Activated T-cell treated with anti-CD3 and anti-CD28 coated beads for 48 hours (primary cell): ENCODE data around the gene SPATA2.
"Not testable (repeated sequence)": the region's sequence is repeated elsewhere in the genome, so short reads cannot be mapped to it uniquely, and the experiment has no call there.

ENCODE experiments used
- DNase-seq: peaks from one replicate; pipeline ENCODE4 v3.0.0-alpha.2; 2020; ENCODE audit warnings: low read depth

SPATA2 gene

DNA sequence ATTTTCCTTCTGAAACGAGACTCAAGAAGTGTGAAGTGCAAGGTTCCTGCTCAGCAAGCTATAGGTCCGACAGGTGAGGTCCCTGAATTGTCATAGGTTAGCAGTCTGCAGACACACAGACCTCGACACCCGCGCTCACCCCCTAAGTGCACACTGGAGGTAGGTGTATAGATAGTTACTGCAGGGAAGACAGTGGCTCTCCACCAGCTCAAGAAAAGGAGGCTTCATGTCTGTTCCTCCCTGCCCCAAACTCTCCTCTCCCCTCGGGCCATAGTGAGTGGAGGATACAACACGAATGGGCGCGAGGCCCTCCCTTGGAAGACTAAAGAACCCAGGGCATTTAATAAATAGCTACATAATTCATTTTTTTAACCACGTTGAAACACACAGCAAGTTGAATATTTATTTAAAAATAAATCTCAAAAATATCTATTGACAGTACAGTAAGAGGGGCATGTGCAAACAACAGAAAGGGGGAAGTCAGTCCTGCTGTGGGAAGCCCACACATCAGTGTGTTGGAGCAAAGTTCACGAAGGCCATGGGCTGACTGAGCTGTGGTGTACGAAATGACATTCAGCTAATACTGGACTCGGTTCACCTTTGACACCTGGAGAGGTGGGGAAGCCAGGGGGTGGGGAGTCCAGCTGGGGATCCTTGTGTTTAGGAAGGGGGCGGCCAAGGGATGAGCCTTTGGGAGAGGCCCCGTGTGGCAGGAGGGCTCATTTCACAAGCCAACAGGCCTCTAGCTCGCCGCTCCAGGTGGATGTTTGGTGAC lies 10.7 kb downstream of the SPATA2 start:
- no peak for DNase-seq

DNA sequence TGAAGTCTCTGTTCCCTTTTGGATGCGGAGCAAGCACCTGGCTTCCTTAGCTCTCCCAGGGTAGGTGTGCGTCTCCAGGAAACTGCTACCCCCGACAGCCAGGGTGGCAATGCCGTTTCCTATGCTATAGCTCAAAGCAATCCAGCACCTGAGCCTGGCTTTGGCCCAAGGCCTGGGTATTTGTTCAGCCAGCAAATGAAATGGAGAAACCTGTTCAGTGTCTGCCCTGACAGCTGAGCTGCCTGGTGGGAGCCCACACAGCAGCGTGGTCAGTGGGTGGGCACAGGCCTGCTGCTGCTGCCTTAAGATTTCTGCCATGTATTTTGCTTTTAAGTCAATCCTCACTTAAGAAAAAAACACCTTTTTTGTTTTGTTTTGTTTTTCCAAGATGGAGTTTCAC lies 13.7 kb downstream of the SPATA2 start:
- no peak for DNase-seq

DNA sequence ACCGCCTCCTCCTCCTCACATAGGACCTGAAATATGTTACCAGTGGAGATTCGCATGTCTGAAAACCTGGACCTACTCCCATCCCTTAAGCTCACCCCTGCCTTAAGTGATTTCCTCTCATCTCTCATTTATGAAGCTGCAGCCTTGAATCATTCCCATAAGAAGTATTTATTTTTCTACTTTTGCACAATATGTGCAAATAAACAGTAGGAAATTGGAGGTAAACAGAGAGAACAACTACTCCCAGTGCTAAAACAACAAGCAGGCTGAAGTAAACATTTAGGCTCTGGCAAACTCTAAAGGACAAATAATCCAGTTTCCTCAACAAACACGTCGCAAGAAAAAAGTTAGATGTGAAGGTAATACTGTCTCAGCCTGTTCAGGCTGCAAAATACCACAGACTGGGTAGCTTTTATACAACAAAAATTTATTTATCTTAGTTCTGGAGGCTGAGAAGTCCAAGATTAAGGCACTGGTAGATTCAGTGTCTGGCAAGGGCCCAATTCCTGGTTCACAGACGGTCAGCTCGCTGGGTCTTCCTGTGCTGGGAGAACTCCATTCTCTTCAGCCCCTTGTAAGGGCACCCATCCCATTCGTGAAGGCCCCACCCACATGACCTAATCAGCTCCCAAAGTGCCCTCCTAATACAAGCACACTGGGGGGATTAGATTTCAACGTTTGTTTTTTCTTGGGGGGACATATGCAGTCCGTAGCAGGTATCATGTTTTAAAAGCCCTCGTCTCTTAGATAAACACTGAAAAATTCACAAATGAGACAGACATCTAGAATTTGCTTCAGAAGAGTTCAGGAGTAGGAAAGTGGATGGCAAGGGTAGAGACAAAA lies 15.6 kb downstream of the SPATA2 start:
- DNase-seq: no peak

DNA sequence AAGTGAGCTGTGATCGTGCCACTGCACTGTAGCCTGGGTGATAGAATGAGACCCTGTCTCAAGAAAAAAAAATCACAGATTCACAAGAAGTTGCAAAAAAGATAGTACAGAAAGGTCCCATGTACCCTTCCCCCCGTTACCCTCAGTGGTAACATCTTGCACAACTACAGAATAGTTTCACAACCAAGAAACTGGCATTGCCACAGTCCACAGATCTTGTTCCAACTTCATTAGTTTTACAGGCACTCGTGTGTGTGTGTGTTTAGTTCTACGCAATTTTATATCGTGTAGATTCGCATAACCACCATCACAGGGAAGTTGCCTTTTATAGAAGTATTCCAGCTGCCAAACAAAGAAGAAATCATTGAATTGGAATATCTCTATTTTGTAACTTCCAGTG lies 19.1 kb downstream of the SPATA2 start:
- no peak for DNase-seq

DNA sequence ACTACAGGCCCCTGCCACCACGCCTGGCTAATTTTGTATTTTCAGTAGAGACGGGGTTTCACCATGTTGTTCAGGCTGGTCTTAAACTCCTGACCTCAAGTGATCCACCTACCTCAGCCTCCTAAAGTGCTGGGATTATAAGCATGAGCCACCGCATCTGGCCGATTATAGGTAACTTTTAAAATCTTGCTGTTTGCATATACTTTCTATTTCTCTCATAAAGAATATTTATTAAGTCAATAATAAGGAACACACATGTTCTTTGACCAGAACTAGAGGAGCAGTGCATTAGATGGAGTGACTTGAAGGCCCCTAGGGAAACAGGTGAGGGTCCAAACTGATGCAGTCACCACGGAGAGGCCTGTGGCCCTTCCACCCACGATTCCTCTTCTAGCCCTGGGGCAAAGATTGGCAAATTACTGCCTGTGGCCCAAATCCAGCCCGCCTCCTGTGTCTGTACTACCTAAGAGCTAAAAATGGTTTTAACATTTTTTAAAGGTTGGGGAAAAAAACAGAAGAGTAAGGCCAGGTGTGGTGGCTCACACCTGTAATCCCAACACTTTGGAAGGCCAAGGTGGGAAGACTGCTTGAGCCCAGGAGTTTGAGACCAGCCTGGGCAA lies 19.7 kb downstream of the SPATA2 start:
- not testable (repeated sequence) for DNase-seq

DNA sequence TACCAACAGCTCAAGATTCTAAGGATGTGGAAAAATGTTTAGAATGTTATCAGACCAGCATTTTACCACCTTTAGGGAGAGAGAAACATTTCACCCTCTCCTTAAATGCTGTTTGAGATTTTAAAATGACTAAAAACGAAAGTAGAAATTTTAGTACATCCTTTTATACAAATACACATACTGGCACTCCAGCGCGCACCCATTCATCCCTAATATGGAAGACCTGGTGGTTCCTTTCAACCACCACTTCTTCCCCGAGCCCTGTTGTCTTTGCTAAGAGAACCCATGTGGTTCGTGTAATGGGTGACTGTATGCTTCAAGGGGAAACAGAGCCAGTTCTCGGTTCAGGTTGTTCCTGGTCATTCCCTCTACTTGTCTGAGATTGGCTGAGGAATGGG lies 21.3 kb downstream of the SPATA2 start:
- peak; percentile 27 for DNase-seq

DNA sequence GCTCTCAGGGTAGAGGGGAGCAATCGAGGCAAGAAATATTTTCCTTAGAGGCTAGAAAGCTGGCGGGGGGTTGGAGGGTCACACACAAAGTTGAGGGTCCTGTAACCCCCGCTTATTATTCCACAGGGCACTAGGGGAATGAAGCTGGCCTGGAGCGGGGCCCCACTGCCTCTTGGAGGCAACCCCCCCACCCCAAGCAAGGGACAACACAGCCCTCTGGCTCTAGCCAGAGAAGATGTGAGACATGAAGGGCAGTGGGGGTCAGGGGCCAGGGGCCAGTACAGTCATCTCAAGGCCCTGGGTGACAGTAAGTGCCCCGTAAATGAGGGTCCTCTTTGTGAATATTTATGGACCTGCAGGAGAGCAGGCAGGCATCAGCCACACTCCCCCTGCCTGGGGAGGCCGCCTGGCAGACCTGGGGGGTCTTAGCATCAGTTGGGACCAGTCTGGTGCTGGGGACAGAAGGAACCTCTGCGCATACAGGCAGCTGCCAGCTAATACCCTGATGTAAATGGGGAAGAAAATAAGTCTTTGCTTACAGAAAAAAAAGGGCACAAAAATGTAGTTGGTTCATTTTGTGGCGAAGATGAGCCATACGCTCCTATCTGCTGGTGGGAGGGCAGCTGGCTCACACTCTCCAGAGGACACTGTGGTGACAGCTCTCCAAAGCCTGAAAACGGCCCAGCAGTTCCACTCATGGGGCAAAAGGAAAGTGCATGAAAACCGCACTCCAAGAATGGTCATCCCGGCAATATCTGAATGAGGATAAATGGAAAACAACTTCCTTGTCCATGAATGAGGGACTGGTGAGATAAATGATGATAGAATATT lies 21.9 kb downstream of the SPATA2 start:
- peak; percentile 41 for DNase-seq

DNA sequence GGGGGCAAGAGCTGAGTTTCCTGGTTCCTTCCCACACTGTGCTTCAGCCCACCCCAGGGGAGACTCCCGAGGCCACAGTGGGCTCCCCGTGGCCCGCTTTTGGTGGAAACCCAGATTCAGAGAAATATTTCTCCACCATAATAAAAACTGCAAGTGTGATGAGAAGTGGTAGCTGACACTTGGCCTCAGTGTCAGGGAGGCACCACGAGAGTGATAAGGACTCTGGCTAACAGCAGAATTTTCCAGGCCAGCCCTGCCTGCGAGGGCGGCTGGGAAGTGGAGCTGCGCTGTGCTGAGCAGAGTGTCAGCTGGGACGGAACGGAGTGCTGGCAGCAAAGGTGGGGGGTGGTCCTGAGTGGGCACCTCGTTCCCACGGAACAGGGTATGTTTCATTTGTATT lies 22.5 kb downstream of the SPATA2 start:
- no peak for DNase-seq

DNA sequence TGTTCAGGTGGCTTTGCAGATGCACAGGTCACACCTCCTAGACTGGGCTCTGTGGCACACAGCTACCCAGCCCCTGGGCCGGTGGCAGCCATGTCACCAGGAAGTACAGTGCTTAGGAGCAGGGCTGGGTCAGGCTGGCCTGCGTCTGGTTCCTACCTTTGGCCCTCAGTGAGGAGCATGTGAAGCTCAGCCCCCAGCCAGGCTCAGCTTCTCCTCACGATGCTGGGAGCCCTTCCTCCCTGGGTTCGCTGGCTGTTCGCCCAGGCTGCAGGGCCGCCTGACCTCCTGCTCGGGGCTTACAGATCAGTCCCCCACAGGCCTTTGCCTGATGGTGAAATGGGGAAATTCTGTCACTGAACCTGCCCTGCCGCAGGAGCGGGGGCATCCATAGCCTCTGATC lies 23.1 kb downstream of the SPATA2 start:
- DNase-seq: no peak

DNA sequence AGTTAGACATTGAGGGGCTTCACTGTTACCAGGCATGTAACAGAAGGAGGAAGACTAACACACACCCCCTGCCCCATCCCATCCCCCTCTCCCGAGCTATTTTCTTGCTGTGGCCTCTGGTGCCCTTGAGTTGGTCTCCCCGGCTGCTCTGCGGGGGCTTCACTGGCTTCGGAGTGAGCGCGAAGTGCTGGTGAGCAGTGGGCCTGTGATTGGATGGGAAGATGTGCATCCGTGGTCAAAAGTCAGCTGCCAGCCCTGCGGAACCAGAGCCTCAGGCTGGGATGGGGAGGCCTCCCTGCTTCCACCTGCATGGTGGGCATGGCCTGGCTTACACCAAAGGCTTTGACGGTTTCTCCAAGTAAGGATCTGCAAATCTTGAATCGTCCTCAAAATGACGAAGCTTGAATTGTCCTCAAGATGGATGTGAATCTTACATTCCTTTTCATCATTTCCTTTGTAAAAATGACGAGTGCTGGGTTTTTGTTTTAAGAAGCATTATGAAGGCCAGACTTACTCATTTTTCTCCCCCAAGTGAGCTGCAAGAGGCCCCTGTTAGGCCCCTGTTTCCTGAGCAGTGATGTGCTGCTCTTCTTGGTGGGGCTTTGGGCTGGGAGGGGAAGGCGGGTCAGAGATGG lies 23.7 kb downstream of the SPATA2 start:
- no peak for DNase-seq

DNA sequence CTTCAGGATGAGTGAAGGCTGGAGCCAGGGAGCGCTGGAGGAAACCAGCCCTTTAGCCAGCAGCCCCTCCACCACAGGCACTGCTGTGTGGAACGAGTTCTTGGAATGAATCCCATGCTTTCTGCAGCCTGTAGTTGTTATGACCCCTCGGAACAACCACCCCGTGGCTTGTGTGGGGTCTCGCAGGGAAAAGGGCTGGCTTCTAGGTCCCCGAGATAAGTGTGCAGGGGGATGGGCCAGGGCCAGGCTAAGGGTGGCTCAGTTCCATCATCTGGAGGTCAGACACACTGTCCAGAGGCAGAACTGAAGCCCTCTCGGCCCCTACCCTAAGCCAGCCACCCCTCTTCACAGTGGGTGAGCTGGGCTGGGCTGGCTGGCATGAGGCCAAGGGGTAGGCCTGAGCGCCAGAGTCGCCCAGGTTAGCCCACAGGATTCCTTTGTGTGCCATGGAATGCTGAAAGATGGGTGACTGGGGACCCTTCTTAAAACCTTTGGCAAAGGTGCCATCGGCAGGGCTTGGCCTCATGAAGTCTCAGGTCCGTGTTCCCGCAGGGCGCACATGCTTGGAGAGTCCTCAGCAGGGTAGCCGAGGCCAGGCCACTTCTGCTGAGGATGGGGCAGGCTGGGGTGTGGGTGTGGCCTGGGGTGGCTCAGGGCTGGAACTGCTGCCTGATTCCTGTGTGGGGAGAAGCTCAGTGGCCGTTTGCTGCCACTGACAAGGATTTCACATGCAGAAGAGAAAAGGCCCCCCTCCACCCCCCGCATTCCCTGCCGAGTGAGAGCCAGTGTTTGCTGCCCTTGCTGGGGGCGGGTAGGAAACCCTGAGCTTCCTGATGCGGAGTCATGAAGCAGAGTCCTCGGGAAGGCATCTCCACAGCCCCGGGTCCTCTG lies 24.6 kb downstream of the SPATA2 start:
- DNase-seq: no peak

DNA sequence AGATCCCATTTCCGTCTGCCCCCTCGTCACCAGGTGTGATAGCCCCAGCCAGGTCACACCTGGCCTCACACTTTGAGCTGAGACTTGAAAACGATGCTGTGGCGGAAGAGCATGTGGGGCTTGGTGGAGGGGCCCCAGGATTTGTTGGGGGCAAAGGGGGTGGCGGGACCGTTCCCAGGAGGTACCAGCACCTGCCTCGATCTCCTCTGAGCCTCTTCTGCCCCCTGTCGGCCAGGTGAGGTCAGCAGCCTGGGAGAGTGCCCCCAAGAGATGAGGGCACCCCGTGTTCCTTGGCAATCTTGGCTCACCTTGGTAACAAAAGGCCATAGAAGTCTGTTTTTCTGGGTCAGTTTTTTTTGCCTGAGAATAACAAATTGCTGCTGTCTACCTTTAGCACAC lies 25.4 kb downstream of the SPATA2 start:
- no peak for DNase-seq

DNA sequence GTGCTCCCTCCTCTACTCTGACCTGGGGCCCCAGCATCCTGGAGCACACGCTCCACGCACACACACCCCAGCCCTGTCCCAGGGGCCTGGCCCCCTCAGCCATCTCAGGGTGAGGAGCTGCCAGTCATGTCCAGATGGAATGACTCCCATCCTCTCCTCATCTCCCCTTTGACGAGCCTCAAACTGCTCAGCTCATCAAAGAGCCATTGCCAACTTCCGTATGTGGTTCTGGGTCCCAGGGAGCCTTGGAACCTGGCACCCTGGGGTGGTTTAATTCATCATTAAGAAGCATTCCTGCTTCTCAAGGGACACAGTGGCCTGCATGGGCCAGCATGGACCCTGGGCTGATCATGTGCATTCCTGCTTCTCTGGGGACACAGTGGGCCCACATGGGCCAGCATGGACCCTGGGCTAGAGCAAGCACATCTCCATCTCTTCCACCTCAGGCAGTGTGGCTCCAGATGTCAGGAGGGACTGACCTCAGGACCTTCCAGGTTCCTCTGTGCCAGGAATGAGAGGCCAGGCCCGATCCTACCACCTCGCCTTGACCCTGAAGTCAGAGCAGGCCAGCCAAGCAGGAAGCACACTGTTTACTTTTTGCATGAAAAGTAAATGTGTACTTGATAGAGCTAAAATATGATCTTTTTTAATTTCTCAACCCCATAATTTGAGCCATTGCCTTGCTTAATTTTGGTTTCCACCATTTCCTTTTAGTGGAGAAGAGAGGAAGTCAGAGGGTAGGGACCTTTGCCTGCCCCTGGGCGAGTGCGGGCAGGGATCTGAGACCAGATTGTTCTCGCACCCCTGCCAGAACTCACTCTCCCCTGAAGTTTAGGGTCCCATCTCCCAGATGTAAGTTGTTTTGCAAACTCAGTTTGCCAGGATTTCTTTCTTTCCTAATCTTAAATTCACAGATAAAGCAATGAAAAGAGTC lies 26.1 kb downstream of the SPATA2 start:
- no peak for DNase-seq

DNA sequence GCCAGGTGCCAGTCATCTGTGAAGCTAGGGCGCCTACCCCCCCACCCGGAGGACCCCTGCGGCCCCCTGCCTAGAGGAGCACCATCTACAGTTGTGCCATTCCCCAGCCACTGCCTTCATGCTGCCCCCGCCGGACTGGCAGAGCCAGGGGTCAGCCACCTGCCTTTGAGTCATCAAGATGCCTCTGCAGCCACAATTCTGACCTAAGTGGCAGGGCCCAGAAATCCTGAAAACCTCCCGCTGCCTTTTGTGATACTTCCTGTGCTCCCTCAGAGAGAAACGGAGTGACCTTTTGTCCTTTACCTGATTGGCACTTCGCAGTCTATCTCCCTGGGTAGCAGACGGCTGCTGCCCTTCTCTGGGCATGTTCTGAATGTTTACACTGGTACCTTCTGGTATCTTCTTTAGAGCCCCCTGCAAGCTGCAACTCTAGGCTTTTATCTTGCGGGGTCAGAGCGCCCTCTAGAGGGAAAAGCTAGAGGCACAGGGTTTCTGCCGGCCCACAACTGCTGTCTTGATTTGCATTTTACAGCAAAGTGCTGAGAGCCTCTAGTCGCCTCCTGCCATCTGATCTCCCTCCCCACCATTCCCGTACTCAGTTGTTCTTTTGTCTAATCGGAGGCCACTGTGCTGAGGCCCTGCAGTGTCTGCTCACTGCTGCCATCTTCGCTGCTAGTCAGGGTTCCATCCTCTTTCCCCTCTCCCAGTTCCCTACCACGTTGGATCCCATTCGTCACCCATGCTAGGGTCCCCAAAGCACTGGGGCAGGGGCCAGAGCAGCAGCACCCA lies 26.9 kb downstream of the SPATA2 start:
- DNase-seq: peak; percentile 46

DNA sequence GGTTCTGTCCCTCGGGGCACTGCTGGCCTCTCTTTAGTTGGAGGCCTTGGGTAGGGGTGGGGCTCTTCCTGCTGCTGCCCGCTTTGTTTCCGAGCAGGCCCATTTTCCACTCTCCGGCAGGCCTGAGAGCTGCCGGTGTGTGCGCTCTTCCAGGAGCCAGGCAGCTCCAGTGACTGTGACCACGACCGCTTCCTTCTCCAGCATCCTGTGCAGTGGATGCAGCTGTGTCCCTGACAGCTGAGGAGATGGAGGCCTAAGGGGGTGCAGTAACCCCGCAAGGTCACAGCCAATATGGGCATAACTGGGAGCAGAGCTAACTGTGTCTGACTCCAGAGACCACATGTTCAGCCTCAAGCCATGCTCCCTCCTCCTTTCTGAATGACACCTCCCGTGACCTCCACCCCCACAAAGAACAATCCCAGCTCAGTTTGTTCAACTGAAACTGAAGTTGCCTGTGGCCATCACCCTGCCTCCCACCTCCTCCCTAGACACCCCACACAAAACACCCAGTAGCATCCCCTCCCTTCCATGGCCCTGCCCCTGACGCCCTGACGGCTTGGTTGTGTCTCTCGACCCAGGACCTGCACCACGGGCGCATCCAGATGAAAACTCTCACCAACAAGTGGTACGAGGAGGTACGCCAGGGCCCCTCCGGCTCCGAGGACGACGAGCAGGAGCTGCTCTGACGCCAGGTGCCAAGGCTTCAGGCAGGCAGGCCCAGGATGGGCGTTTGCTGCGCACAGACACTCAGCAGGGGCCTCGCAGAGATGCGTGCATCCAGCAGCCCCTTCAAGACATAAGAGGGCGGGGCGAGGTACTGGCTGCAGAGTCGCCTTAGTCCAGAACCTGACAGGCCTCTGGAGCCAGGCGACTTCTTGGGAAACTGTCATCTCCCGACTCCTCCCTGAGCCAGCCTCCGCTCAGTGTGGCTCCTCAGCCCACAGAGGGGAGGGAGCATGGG lies 27.8 kb downstream of the SPATA2 start:
- DNase-seq: no peak

DNA sequence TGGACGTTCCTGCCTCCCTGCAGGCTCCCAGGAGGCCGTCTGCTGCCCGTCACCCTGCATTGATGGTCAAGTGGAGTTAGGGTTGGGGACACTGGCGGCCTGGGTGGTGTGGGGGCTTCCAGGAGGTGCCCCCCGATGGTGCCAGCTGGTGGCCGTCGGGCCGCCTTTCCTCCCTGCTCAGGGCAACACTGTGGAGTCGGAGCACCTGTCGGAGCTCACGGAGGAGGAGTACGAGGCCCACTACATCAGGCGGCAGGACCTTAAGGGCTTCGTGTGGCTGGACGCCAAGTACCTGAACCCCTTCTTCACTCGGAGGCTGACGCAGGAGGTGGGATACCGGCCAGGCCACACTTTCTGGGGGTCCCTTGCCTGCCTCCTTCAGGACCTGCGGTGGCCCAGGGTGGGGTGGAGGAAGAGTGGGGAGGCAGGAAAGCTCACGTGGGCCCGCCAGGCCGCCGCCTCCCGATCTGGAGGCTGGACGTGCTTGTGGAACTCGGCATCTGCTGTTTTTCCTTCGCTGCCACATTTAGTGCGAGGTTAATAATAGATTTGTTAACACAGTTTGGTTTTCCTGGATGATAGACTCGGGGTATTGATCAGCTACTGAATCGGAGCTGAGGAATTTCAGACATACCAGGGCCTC lies 28.6 kb downstream of the SPATA2 start:
- no peak for DNase-seq
